Activated CD4-positive, alpha-beta T cell treated with anti-CD3 and anti-CD28 coated beads for 48 hours (primary cell): ENCODE measurements around the gene IP6K3.

Experiments
- DNase-seq: peaks from one replicate; pipeline ENCODE4 v3.0.0-alpha.2; 2020

Gene IP6K3

DNA sequence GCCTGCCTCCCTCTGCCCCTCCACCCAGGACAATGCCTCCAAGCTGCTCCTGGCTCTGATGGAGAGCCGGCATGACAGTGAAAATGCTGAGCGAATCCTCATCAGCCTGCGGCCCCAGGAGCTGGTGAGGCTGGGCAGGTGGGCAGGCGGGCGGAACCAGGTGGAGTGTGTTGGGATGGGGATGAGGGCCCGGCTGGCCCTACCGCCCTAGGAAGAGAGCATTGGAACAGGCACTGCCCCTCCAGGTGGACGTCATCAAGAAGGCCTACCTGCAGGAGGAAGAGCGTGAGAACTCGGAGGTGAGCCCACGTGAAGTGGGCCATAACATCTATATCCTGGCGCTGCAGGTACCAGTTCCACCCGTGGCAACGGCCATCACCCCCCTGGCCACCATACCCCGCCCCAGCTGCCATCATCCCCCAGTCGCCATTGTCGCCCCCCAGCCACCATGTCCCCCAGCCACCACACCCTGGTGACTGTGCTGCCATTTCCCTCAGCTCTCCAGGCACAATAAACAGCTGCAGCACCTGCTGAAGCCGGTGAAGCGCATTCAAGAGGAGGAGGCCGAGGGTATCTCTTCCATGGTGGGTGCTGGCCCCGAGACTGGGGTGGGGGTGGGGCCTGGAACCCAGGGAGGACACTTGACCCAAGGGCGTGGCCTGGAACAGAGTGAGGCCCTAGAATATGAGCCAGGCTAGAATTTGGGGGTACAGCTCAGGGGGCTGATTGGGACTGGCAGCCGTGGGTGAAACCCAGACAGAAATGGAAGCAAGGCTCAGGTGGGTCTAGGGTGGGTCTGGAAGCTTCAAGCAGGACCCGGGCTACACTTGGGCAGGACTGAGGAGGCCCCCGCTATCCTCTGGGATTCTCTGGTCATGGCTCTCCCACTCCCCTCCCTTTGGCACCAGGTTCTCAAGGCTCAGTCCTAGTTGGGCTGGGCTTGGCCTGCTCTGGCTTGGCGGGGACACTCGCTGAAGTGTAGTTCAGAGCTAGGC is 59.4 kb downstream of the IP6K3 start:
- DNase-seq, result no peak

DNA sequence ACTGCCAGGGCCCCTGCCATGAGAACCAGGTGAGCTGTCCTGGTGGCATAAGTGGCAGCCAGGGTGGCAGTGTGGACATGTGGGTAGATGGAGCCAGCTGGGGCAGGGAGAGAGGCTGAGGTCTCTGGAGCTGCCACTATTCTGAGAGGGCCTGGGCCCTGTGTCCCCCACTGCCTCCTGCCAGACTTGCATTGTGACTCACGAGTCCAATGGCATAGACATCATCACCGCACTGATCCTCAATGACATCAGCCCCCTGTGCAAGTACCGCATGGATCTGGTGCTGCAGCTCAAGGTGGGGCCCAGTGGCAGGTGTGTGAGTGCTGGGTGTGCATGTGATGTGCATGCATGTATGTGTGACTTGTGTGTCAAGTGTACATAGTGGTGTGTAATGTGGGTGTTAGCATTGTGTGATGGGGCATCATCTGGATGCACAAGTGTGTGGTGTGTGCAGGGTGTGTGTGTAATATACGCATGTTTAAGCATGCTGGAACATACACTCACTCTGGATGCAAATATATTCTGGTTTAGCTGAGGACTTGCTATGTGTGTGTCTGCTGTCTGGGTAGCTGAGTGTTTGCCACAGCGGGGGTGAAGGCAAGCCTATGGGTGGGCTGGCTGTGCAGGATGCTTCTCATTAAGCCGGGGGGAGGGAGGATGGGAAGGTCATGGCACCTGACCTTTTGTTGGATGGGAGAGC is 60.3 kb downstream of the IP6K3 start:
- DNase-seq, result no peak

- no peak for DNase-seq
Measured at GRCh38 chr6:33685411-33686224, 61.1 kb downstream of the IP6K3 start.

DNA sequence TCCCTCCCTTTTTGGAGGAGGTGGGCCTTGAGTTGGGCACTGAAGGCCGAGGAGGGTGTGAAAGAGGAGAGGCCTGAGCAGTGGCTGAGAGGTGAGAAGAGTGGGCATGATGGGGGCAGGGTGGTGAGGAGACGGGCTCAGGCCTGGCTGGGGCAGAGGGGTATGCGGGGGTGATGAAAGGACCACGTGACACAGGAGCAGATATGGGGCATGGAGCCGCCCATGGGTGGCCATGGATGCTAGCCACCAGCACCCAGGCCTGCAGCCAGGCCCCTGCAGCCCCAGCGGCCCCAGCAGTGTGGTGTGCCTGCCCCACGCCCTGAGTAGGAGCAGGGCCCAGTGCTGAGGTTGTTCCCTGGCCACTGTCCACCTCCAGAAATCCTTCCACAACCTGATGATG is 61.7 kb downstream of the IP6K3 start:
- no peak for DNase-seq

GRCh38 chr6:33684428-33684896 is 62.2 kb downstream of the IP6K3 start:
- DNase-seq, result no peak

- no peak for DNase-seq
Measured at GRCh38 chr6:33683576-33684427, 62.9 kb downstream of the IP6K3 start.

GRCh38 chr6:33683051-33683571 is 63.6 kb downstream of the IP6K3 start:
- DNase-seq, result peak; percentile 62

DNA sequence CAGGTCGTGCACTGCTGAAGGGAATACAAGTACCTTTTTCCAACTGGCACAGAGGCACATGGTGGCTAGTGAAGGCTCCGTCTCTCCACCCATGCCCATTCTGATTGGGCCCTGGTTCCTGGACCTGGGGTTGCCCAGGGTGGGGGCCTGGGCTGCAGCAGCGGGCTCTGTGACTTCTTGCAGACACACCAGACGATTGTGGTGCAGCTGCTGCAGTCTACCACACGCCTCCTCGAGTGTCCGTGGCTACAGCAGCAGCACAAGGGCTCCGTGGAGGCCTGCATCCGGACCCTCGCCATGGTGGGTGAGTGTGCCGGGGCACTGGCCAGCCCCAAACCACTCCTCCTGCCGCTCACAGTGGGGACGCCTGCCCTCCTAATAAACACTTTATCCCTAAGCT is 64.4 kb downstream of the IP6K3 start:
- DNase-seq, result no peak

DNA sequence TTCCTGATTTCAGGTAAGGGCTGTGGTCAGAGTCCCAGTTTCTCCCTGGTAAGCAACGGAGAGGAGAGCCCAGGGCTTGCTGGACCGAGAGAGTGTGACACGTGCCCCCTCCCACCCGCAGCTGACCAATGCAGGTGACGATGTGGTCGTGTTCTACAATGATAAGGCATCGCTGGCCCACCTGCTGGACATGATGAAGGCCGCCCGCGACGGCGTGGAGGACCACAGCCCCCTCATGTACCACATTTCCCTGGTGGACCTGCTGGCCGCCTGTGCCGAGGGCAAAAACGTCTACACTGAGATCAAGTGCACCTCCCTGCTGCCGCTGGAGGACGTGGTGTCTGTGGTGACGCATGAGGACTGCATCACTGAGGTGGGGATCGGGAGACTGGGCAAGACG is 66.9 kb downstream of the IP6K3 start:
- DNase-seq, result no peak

- DNase-seq, result no peak
Measured at GRCh38 chr6:33678932-33679490, 67.7 kb downstream of the IP6K3 start.

- no peak for DNase-seq
Measured at GRCh38 chr6:33678233-33678931, 68.3 kb downstream of the IP6K3 start.

GRCh38 chr6:33677689-33678088 is 69.0 kb downstream of the IP6K3 start:
- DNase-seq, result no peak

DNA sequence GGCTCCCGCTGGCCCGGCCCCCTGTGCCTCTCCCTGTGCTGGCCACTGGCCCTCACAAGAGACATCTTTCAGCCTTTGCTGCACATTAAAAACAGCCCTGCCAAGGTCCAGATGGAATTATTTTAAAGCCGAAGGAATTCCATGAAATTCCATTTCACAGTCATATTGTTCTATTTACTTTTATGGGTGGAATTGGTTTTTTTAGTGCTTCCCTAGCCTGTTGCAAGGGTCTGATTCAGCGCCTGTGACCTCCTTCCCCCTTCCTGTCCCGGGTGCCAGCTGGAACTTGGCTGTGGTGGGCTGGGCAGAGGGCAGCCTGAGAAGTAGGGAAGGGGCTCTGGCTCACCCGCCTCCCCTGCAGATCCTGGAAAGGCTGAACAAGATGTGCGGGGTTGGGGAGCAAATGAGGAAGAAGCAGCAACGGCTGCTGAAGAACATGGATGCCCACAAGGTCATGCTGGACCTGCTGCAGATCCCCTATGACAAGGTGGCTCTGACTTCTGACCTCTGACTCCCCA is 69.5 kb downstream of the IP6K3 start:
- no peak for DNase-seq

- DNase-seq, result no peak
Measured at GRCh38 chr6:33676416-33677142, 70.1 kb downstream of the IP6K3 start.

DNA sequence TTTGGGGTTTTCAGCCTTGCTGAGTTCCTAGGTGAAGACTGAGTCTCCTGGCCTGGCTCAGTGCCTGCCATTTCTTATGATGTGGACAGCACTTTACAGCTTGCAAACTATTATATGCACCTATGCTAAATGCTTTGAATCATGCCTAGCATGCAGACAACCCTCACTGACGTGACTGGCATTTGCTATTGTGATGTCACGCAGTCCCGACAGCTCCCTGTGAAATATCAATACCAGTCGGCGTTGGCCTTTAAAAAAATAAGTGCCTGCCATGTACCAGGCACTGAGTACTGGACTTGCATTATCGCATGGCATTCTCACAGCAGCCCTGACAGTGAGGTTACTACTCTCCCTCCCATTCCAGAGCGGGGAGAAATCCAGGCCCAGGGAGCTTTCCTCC is 70.7 kb downstream of the IP6K3 start:
- DNase-seq, result no peak

DNA sequence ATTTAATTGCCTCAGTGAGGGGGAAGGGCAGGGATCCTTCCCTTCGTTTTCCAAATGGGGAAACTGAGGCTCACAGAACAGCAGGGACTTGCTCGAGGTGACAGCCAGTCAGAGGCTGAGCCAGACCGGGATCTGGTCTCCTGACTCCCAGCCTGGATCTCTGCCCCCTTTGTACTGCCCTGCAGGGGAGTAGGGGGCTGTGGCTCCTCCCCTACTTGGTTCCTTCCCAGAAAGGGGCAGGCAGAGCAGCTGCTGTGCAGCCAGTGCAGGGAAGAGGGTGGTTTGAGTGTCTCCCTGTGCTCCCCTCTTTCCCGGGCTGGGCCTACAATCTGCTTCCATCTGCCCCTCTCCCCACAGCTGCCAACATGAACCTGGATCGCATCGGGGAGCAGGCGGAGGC is 72.9 kb downstream of the IP6K3 start:
- DNase-seq, result no peak

GRCh38 chr6:33672808-33673207 is 73.9 kb downstream of the IP6K3 start:
- no peak for DNase-seq

- no peak for DNase-seq
Measured at GRCh38 chr6:33671744-33672072, 75.0 kb downstream of the IP6K3 start.
